Measurements from ENCODE around the gene FAM222A.

The FAM222A gene

GRCh38 chr12:109714141-109714912 lies 702 bp downstream of the FAM222A start:
- DNase-seq, result no peak

- DNase-seq, result no peak
Observed at GRCh38 chr12:109714913-109715244, 1.3 kb downstream of the FAM222A start.

GRCh38 chr12:109715310-109716091 lies 1.9 kb downstream of the FAM222A start:
- DNase-seq, result no peak

- DNase-seq, result no peak
Observed at GRCh38 chr12:109716092-109716479, 2.5 kb downstream of the FAM222A start.

GRCh38 chr12:109716512-109717389 lies 3.1 kb downstream of the FAM222A start:
- no peak for DNase-seq

- DNase-seq, result no peak
Observed at GRCh38 chr12:109717390-109718357, 4.0 kb downstream of the FAM222A start.

- no peak for DNase-seq
Observed at GRCh38 chr12:109718390-109718789, 4.8 kb downstream of the FAM222A start.

GRCh38 chr12:109719123-109720022 lies 5.7 kb downstream of the FAM222A start:
- no peak for DNase-seq

GRCh38 chr12:109720152-109720856 lies 6.7 kb downstream of the FAM222A start:
- no peak for DNase-seq

- DNase-seq, result no peak
Observed at GRCh38 chr12:109720857-109721189, 7.2 kb downstream of the FAM222A start.

GRCh38 chr12:109721276-109721675 lies 7.7 kb downstream of the FAM222A start:
- no peak for DNase-seq

GRCh38 chr12:109722022-109722720 lies 8.5 kb downstream of the FAM222A start:
- DNase-seq, result no peak

- DNase-seq, result no peak
Observed at GRCh38 chr12:109722721-109723094, 9.1 kb downstream of the FAM222A start.

- DNase-seq, result no peak
Observed at GRCh38 chr12:109723311-109723881, 9.8 kb downstream of the FAM222A start.

GRCh38 chr12:109724321-109724892 lies 10.8 kb downstream of the FAM222A start:
- no peak for DNase-seq

- no peak for DNase-seq
Observed at GRCh38 chr12:109725321-109726105, 11.9 kb downstream of the FAM222A start.

- DNase-seq, result no peak
Observed at GRCh38 chr12:109726106-109726497, 12.5 kb downstream of the FAM222A start.

- no peak for DNase-seq
Observed at GRCh38 chr12:109726511-109727038, 12.9 kb downstream of the FAM222A start.

Data from SHP77 treated with DMSO at 0.1 percent for 48 hours (cell line).